ENCODE data around the gene FNIP2.

FNIP2 gene

GRCh38 chr4:158836828-158837449 lies 68.1 kb downstream of the FNIP2 start:
- peaks cover 3% of the 10 kb centered on the region for H3K36me3 ChIP-seq (replicated peaks)
- no peak overlapping the region for H3K4me3 ChIP-seq (ENCODE audit: low read depth, low read length)
- in situ Hi-C loops (cut with HindIII; ENCODE audit: low pct_ligation_motif_present, low sequenced_read_pairs) = no loop called here
- DNase-seq = no peak
- no peak overlapping the region for H3K27ac ChIP-seq
- H3K27me3 ChIP-seq (replicated peaks) = no peaks in the 10 kb centered on the region
- no peak for TF ChIP-seq CTCF (IDR thresholded peaks at IDR 0.05; ENCODE audit: low read depth, low read length, missing control alignments)

- Histone ChIP-seq H3K4me3 (ENCODE audit: low read depth, low read length) (no peak overlapping the region), H3K27me3 (replicated peaks) (no peaks in the 10 kb centered on the region), H3K27ac (no peak overlapping the region), H3K36me3 (replicated peaks) (peaks cover 3% of the 10 kb centered on the region)
- no peak for DNase-seq
- no peak for TF ChIP-seq CTCF (IDR thresholded peaks at IDR 0.05; ENCODE audit: low read depth, low read length, missing control alignments)
- in situ Hi-C loops (cut with HindIII; ENCODE audit: low pct_ligation_motif_present, low sequenced_read_pairs) = no loop called here
These were observed 68.8 kb downstream of the FNIP2 start for GRCh38 chr4:158837527-158838141.

GRCh38 chr4:158840131-158840530 lies 71.3 kb downstream of the FNIP2 start:
- H3K27me3 ChIP-seq (replicated peaks) = no peaks in the 10 kb centered on the region
- no peak overlapping the region for H3K27ac ChIP-seq
- H3K4me3 ChIP-seq (ENCODE audit: low read depth, low read length) = no peak overlapping the region
- DNase-seq = no peak
- in situ Hi-C loops (cut with HindIII; ENCODE audit: low pct_ligation_motif_present, low sequenced_read_pairs) = no loop called here
- no peak for TF ChIP-seq CTCF (IDR thresholded peaks at IDR 0.05; ENCODE audit: low read depth, low read length, missing control alignments)
- H3K36me3 ChIP-seq (replicated peaks) = peaks cover 3% of the 10 kb centered on the region

- TF ChIP-seq CTCF (IDR thresholded peaks at IDR 0.05; ENCODE audit: low read depth, low read length, missing control alignments) = no peak
- Histone ChIP-seq H3K27me3 (replicated peaks) (no peaks in the 10 kb centered on the region), H3K4me3 (ENCODE audit: low read depth, low read length) (no peak overlapping the region), H3K36me3 (replicated peaks) (no peaks in the 10 kb centered on the region), H3K27ac (no peak overlapping the region)
- no peak for DNase-seq
- in situ Hi-C loops (cut with HindIII; ENCODE audit: low pct_ligation_motif_present, low sequenced_read_pairs) = no loop called here
These were observed 72.7 kb downstream of the FNIP2 start for GRCh38 chr4:158841540-158841939.

GRCh38 chr4:158845311-158846041 lies 76.7 kb downstream of the FNIP2 start:
- DNase-seq = no peak
- in situ Hi-C loops (cut with HindIII; ENCODE audit: low pct_ligation_motif_present, low sequenced_read_pairs) = no loop called here
- Histone ChIP-seq H3K4me3 (ENCODE audit: low read depth, low read length) (no peak overlapping the region), H3K27ac (no peak overlapping the region), H3K27me3 (replicated peaks) (no peaks in the 10 kb centered on the region), H3K36me3 (replicated peaks) (no peaks in the 10 kb centered on the region)
- no peak for TF ChIP-seq CTCF (IDR thresholded peaks at IDR 0.05; ENCODE audit: low read depth, low read length, missing control alignments)
